ENCODE results near the gene ADCY3.

GRCh38 chr2:24787532-24787931 is 132.5 kb downstream of the ADCY3 start:
- TF ChIP-seq CTCF (IDR thresholded peaks at IDR 0.05) (no peak), POLR2A (IDR thresholded peaks at IDR 0.05) (no peak)
